GM18867 (cell line): Measurements from ENCODE around the gene OR13D1.
"Not testable (repeated sequence)": the region's sequence is repeated elsewhere in the genome, so short reads cannot be mapped to it uniquely, and the experiment has no call there.

Experiments used
- ATAC-seq: cut with Tn5 transposase; IDR thresholded peaks from one replicate; pipeline ENCODE4 v1.9.1; 2021; ENCODE audit warnings: mild to moderate bottlenecking, moderate library complexity; ENCODE audit not compliant: unreplicated experiment

Gene OR13D1

GRCh38 chr9:104694218-104694617 lies at the start of gene OR13D1:
Gene OR13D1 (plus strand): TSS chr9:104694518. CDS start chr9:104694518, 0 bp downstream.
- no peak for ATAC-seq

- ATAC-seq = no peak
Observed at GRCh38 chr9:104658496-104659195, 35.7 kb upstream of the OR13D1 start.

- ATAC-seq = no peak
Observed at GRCh38 chr9:104675611-104676010, 18.7 kb upstream of the OR13D1 start.

DNA sequence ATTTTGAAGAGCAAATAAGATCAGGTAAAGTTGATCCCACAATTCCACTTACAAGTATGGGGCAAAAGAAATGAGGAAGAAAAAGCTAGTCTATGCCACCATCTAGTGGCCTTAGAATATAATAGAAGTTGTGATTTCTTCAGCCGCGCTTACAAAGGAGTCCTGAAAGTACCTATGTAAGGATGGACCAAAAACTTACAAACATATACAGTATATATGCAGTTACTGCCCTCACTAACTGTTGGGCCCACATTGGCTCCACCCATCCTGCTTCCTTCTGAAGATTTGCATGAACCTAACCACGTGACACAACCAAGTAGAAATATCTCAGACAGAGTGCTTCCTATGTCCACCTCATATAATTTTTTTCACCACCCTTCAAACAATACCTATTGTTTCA lies 11.7 kb upstream of the OR13D1 start:
- ATAC-seq = peak; percentile 75

DNA sequence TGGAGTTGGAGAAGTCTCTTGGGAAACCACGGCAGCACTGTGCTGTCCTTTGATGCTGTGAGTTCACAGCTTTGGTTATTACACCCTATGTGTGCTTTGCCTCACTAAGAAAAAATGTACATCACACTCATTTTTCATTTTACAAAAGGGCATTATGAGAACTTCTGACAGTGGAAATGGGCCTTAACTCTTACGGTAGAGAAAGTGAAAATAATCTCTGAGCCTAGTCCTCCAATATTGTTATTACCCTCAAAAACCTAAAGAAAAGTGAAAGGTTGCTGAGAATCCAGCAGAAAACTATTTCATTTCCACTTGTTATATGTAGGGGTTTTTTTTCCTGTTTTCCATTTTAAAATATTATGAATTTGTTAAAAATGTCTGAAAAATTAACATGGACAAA lies 8.2 kb upstream of the OR13D1 start:
- no peak for ATAC-seq

DNA sequence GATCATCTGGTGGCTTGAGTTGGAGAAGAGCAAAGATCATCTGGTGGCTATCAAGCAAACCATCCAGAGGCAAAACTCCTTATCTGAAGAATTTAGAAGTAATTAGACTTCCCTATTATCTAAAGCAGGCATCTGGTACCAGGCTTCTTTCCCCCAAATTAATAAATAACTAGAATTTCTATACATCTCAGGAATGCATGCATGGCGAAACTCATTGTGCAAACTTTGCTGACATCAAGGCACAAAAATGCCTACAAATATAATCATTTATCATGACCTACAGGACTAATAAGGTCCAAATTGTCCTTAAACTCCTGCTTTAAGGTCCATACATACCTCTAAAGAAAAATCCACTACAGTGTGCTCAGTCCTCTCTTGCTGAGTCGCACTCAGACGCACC lies 6.0 kb downstream of the OR13D1 start:
- ATAC-seq = no peak

GRCh38 chr9:104708737-104709136 lies 14.4 kb downstream of the OR13D1 start:
- ATAC-seq = not testable (repeated sequence)

- no peak for ATAC-seq
Observed at GRCh38 chr9:104711604-104712003, 17.3 kb downstream of the OR13D1 start.

- no peak for ATAC-seq
Observed at GRCh38 chr9:104725014-104725413, 30.7 kb downstream of the OR13D1 start.

DNA sequence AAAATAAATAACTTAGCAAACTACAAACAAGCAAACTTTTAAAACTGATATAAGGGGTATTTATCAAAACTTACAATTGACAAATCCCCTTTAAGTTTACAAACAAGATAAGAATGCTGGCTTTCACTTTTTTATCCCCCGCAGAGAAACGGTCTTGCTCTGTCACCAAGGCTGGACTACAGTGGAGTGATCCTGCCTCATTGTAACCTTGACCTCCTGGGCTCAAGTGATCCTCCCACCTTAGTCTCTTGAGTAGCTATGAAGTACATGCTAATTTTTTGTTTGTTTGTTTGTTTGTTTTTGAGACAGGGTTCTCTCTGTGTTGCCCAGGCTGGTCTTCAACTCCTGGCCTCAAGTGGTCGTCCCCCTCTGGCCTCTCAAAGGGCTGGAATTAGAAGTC lies 44.1 kb downstream of the OR13D1 start:
- no peak for ATAC-seq

DNA sequence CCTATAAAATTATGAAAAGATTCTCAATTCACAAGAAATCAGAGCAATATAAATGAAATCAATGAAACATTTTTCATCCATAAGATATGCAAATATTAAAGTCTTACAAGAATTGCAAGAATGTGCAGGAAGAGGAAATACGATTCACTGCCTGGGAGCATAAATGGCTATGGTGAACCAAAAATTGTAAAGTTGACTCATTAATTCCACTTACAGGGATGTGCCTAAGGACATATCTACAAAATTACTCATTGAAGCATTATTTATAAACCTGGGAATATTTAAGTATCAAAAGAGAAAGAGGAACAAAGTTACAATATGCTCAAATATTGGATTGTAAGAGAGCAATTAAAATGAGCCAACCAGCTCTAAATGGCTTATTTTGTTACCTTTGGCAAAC lies 46.3 kb downstream of the OR13D1 start:
- ATAC-seq = no peak

DNA sequence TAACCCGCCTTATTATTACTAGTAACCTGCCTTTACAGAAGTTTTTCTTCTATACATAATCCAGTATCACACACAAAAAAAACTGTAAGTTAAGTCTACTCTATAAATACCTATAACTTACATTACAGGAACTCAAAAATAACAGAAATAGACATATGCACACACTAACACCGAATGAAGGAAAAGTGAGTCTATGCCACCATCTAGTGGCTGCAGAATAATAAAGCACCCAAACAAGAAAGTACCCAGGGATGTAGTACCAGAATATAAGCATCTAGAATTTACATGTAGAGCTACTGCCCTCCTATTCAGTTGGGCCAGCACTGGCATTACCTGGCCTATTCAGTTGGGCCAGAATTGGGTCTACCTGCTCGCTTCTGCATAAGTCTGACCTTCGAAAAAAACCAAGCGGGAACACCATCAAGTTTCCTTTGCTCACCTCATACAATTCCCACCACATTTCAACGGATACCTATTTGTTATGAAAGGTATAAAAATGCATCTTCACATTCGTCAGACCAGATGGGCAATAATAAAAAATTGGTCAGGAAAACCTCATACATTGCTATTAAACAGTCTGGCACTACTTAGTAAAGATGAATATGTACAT lies 49.2 kb downstream of the OR13D1 start:
- peak; percentile 40 for ATAC-seq
